ENCODE data around the gene OR11A1.

- no peak for TF ChIP-seq SIN3A (IDR thresholded peaks at IDR 0.05; ENCODE audit: borderline replicate concordance, insufficient read depth, low read length)
- no peak for TF ChIP-seq REST (IDR thresholded peaks at IDR 0.05; ENCODE audit: insufficient read depth in 1 of 2, low read depth in 2 of 2, low read length in 2 of 2)
- TF ChIP-seq POLR2AphosphoS5 (IDR thresholded peaks at IDR 0.05; ENCODE audit: low read depth, low read length): no peak
- no peak for TF ChIP-seq TAF1 (IDR thresholded peaks at IDR 0.05; ENCODE audit: borderline replicate concordance, insufficient read depth, low read length)
Observed at GRCh38 chr6:29483735-29484134, 26.9 kb upstream of the OR11A1 start.
